Measurements from ENCODE around the gene CDC20B. TPM values are rescaled to one million over a fixed set of nuclear protein-coding genes. Genes with fewer than 3 reads are reported as not detected.

CDC20B gene
- total RNA-seq, 1 experiment from 2014 or later: 0.02 TPM

Other genes starting within 250 kb of the CDC20B start
- gene ESM1, start 187.6 kb downstream of the CDC20B start, total RNA-seq (2014; rRNA removed; shearing (Covaris generic)): not detected in 2 replicates
- not detected in 2 replicates for gene GZMK, start 148.9 kb downstream of the CDC20B start, total RNA-seq (2014; rRNA removed; shearing (Covaris generic))
- gene GZMA, start 70.5 kb downstream of the CDC20B start, total RNA-seq (2014; rRNA removed; shearing (Covaris generic)): not detected in 2 replicates
- gene GPX8, start 13.0 kb downstream of the CDC20B start, total RNA-seq (2014; rRNA removed; shearing (Covaris generic)): 42.9 and 46.0 TPM in 2 replicates
- gene MCIDAS, start 54.1 kb upstream of the CDC20B start, total RNA-seq (2014; rRNA removed; shearing (Covaris generic)): 0.71 and 0.83 TPM in 2 replicates
- 0.35 and 0.43 TPM in 2 replicates for gene CCNO, start 60.4 kb upstream of the CDC20B start, total RNA-seq (2014; rRNA removed; shearing (Covaris generic))
- gene DHX29, start 134.5 kb upstream of the CDC20B start, total RNA-seq (2014; rRNA removed; shearing (Covaris generic)): 38.1 and 41.3 TPM in 2 replicates
- gene MTREX, start 134.8 kb upstream of the CDC20B start, total RNA-seq (2014; rRNA removed; shearing (Covaris generic)): 109 and 130 TPM in 2 replicates